ENCODE results near the gene PDSS2. TPM values are rescaled to one million over a fixed set of nuclear protein-coding genes. Genes with fewer than 3 reads are reported as not detected.

The PDSS2 gene
- total and polyA plus RNA-seq, 4 donors, result 10.5 to 20.9 (median 16.0) TPM

DNA sequence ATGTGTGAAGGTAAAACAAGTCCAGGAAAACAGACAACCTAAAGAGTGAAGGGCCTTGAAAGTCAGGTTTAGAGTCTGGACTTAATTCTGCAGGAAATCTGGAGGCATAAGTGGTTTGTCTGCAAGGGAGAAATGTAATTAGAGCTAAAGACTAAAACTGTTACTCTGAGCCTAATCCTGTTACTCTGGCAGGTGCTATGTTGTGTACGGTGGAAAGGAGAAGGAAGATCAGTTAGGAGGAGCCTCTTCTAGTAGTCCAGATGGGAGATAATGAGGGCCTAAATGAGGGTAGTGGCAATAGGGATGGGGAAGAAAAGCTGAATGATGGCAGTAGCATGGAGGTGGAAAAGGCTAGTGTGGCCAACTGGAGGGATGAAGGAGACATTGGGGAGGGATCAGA, 118.5 kb downstream of the PDSS2 start:
- Histone ChIP-seq H3K9me3 (ENCODE audit: control insufficient read depth in 4 of 4, low read length in 3 of 4) (no peaks in the 10 kb centered on the region), H3K36me3 (ENCODE audit: control insufficient read depth in 4 of 4, insufficient read depth in 3 of 4, low read depth in 1 of 4, low read length in 3 of 4) (peaks cover 0 to 3% (median 0%) of the 10 kb centered on the region in 4 donors), H3K9ac (ENCODE audit: low read depth in 1 of 2, low read length in 2 of 2) (no peak overlapping the region), H3K27ac (ENCODE audit: low read depth in 1 of 2, low read length in 2 of 2) (no peak overlapping the region), H3K4me1 (ENCODE audit: control insufficient read depth in 4 of 4, insufficient read depth in 4 of 4, low read length in 3 of 4) (no peaks in the 10 kb centered on the region), H3K27me3 (ENCODE audit: control insufficient read depth in 4 of 4, insufficient read depth in 4 of 4, low read length in 3 of 4) (no peaks in the 10 kb centered on the region), H3K4me3 (ENCODE audit: low read depth in 1 of 3, low read length in 3 of 3) (no peak overlapping the region)
- no peak for TF ChIP-seq NR2F2 (IDR thresholded peaks at IDR 0.05)
- TF ChIP-seq FOXA2 (IDR thresholded peaks at IDR 0.05), result no peak
- no peak for TF ChIP-seq SP1 (IDR thresholded peaks at IDR 0.05)
- no peak for TF ChIP-seq GABPA (IDR thresholded peaks at IDR 0.05 in 1 of 2, conservative IDR thresholded peaks at IDR 0.05 in 1 of 2)
- TF ChIP-seq, protein P1, sequence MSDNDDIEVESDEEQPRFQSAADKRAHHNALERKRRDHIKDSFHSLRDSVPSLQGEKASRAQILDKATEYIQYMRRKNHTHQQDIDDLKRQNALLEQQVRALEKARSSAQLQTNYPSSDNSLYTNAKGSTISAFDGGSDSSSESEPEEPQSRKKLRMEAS (IDR thresholded peaks at IDR 0.05), result no peak
- TF ChIP-seq JUND (IDR thresholded peaks at IDR 0.05), result no peak
- no peak for TF ChIP-seq YY1 (IDR thresholded peaks at IDR 0.05)
- DNase-seq (ENCODE audit: low spot score), result no peak
- WGBS, result 88% methylated on average over 1 of the region's 1 CpG

DNA sequence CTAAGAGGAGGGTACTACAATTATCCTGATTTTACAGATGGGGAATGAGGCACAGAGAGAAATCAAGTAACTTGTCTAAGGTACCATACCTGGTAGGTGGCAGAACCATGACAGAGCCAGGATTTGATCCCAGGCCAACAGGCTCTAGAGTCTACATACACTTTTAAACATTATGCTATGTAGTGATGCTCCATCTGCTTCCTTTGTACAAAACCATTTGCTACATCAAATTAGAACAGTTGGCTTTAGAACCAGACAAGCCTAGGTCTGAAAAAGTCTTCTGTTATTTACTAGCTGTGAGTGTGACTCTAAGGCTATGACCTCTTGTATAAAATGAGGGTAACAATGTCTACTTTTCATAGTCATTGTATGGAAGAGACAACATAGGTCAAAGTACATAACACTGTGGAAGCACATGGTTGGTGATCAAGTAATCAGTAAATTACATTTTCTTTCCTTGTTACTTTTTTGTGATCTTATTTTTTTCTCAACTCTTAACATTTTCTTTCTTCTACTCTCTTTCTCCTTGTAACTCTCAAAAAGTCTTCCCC, 122.1 kb downstream of the PDSS2 start:
- H3K9ac ChIP-seq (ENCODE audit: low read depth in 1 of 2, low read length in 2 of 2), result no peak overlapping the region
- TF ChIP-seq EGR1 (IDR thresholded peaks at IDR 0.05; ENCODE audit: low read depth in 2 of 2) (no peak), FOXA2 (IDR thresholded peaks at IDR 0.05) (no peak), NR2F2 (IDR thresholded peaks at IDR 0.05) (no peak), YY1 (IDR thresholded peaks at IDR 0.05) (no peak), FOXA1 (IDR thresholded peaks at IDR 0.05) (no peak), SP1 (IDR thresholded peaks at IDR 0.05) (no peak), GABPA (IDR thresholded peaks at IDR 0.05 in 1 of 2, conservative IDR thresholded peaks at IDR 0.05 in 1 of 2) (no peak), HNF4G (IDR thresholded peaks at IDR 0.05) (no peak), JUND (IDR thresholded peaks at IDR 0.05) (no peak), RAD21 (IDR thresholded peaks at IDR 0.05) (no peak)
- TF ChIP-seq, protein P2, sequence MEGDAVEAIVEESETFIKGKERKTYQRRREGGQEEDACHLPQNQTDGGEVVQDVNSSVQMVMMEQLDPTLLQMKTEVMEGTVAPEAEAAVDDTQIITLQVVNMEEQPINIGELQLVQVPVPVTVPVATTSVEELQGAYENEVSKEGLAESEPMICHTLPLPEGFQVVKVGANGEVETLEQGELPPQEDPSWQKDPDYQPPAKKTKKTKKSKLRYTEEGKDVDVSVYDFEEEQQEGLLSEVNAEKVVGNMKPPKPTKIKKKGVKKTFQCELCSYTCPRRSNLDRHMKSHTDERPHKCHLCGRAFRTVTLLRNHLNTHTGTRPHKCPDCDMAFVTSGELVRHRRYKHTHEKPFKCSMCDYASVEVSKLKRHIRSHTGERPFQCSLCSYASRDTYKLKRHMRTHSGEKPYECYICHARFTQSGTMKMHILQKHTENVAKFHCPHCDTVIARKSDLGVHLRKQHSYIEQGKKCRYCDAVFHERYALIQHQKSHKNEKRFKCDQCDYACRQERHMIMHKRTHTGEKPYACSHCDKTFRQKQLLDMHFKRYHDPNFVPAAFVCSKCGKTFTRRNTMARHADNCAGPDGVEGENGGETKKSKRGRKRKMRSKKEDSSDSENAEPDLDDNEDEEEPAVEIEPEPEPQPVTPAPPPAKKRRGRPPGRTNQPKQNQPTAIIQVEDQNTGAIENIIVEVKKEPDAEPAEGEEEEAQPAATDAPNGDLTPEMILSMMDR (IDR thresholded peaks at IDR 0.05; ENCODE audit: low read depth, low read length, missing input control), result no peak
- TF ChIP-seq, protein P3, sequence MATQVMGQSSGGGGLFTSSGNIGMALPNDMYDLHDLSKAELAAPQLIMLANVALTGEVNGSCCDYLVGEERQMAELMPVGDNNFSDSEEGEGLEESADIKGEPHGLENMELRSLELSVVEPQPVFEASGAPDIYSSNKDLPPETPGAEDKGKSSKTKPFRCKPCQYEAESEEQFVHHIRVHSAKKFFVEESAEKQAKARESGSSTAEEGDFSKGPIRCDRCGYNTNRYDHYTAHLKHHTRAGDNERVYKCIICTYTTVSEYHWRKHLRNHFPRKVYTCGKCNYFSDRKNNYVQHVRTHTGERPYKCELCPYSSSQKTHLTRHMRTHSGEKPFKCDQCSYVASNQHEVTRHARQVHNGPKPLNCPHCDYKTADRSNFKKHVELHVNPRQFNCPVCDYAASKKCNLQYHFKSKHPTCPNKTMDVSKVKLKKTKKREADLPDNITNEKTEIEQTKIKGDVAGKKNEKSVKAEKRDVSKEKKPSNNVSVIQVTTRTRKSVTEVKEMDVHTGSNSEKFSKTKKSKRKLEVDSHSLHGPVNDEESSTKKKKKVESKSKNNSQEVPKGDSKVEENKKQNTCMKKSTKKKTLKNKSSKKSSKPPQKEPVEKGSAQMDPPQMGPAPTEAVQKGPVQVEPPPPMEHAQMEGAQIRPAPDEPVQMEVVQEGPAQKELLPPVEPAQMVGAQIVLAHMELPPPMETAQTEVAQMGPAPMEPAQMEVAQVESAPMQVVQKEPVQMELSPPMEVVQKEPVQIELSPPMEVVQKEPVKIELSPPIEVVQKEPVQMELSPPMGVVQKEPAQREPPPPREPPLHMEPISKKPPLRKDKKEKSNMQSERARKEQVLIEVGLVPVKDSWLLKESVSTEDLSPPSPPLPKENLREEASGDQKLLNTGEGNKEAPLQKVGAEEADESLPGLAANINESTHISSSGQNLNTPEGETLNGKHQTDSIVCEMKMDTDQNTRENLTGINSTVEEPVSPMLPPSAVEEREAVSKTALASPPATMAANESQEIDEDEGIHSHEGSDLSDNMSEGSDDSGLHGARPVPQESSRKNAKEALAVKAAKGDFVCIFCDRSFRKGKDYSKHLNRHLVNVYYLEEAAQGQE (IDR thresholded peaks at IDR 0.05), result no peak
- TF ChIP-seq, protein P4, sequence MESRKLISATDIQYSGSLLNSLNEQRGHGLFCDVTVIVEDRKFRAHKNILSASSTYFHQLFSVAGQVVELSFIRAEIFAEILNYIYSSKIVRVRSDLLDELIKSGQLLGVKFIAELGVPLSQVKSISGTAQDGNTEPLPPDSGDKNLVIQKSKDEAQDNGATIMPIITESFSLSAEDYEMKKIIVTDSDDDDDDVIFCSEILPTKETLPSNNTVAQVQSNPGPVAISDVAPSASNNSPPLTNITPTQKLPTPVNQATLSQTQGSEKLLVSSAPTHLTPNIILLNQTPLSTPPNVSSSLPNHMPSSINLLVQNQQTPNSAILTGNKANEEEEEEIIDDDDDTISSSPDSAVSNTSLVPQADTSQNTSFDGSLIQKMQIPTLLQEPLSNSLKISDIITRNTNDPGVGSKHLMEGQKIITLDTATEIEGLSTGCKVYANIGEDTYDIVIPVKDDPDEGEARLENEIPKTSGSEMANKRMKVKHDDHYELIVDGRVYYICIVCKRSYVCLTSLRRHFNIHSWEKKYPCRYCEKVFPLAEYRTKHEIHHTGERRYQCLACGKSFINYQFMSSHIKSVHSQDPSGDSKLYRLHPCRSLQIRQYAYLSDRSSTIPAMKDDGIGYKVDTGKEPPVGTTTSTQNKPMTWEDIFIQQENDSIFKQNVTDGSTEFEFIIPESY (IDR thresholded peaks at IDR 0.05), result no peak
- TF ChIP-seq, protein P1 (IDR thresholded peaks at IDR 0.05), result no peak
- TF ChIP-seq, protein P5, sequence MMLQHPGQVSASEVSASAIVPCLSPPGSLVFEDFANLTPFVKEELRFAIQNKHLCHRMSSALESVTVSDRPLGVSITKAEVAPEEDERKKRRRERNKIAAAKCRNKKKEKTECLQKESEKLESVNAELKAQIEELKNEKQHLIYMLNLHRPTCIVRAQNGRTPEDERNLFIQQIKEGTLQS (IDR thresholded peaks at IDR 0.05), result no peak
- DNase-seq (ENCODE audit: low spot score), result no peak

More for the DNA sequence above, 122.1 kb downstream of the PDSS2 start:
- no peaks in the 10 kb centered on the region for H3K4me1 ChIP-seq (ENCODE audit: control insufficient read depth in 4 of 4, insufficient read depth in 4 of 4, low read length in 3 of 4)
- no peaks in the 10 kb centered on the region for H3K9me3 ChIP-seq (ENCODE audit: control insufficient read depth in 4 of 4, low read length in 3 of 4)
- H3K4me3 ChIP-seq (ENCODE audit: low read depth in 1 of 3, low read length in 3 of 3), result no peak overlapping the region
- H3K27ac ChIP-seq (ENCODE audit: low read depth in 1 of 2, low read length in 2 of 2), result no peak overlapping the region
- no peaks in the 10 kb centered on the region for H3K27me3 ChIP-seq (ENCODE audit: control insufficient read depth in 4 of 4, insufficient read depth in 4 of 4, low read length in 3 of 4)
- H3K36me3 ChIP-seq (ENCODE audit: control insufficient read depth in 4 of 4, insufficient read depth in 3 of 4, low read depth in 1 of 4, low read length in 3 of 4), result peaks cover 0 to 3% (median 0%) of the 10 kb centered on the region in 4 donors
